ENCODE data around the gene TTN.
"Not testable (repeated sequence)": the region's sequence is repeated elsewhere in the genome, so short reads cannot be mapped to it uniquely, and the experiment has no call there.

TTN gene

DNA sequence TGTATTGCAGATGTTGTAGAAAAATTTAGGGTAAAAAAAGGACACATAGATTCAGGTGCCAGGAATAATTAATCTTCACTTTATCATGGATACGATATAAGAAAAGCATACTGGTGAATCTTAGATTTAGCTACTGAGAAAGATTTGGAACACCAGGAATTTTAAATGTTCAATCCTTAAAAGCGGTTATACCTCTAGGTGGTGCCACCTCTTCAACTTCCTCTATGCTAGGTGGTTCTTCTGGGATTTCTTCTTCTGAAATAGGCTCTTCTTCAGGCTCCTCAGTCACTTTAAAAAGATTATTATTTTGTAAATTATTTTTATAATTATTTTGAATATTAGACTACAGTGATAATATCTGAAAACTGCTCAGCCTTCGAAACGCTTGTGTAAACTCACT, 133.1 kb downstream of the TTN start:
- no peak for DNase-seq
- TF ChIP-seq, protein P1, sequence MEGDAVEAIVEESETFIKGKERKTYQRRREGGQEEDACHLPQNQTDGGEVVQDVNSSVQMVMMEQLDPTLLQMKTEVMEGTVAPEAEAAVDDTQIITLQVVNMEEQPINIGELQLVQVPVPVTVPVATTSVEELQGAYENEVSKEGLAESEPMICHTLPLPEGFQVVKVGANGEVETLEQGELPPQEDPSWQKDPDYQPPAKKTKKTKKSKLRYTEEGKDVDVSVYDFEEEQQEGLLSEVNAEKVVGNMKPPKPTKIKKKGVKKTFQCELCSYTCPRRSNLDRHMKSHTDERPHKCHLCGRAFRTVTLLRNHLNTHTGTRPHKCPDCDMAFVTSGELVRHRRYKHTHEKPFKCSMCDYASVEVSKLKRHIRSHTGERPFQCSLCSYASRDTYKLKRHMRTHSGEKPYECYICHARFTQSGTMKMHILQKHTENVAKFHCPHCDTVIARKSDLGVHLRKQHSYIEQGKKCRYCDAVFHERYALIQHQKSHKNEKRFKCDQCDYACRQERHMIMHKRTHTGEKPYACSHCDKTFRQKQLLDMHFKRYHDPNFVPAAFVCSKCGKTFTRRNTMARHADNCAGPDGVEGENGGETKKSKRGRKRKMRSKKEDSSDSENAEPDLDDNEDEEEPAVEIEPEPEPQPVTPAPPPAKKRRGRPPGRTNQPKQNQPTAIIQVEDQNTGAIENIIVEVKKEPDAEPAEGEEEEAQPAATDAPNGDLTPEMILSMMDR (IDR thresholded peaks at IDR 0.05; ENCODE audit: low read depth, low read length, missing control alignments), result peak; percentile 19
- Histone ChIP-seq H3K27me3 (replicated peaks) (no peaks in the 10 kb centered on the region), H3K4me3 (ENCODE audit: low read depth, low read length) (no peak overlapping the region), H3K36me3 (replicated peaks) (no peaks in the 10 kb centered on the region), H3K27ac (no peak overlapping the region)
- in situ Hi-C loops (cut with HindIII; ENCODE audit: low pct_ligation_motif_present, low sequenced_read_pairs), result no loop called here

DNA sequence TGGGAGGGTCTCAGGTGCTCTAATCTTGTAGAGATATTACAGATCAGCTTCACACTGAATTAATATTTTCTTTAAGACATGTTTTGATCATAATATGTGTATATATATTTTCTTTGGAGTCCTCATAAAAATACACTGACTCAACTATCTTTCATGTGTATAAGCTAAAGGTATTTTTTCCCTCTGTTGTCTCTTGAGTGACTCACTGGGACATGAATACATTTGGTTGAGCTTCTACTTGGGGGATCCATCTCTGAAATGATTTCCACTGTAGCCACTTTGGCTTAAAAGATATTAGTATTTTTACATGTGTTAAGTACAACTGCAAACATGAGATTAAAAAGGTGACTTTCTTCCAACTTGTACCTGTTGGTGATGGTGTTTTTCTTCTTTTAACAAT, 140.8 kb downstream of the TTN start:
- no peak for DNase-seq
- no peaks in the 10 kb centered on the region for H3K36me3 ChIP-seq (replicated peaks)
- TF ChIP-seq, protein P1 (IDR thresholded peaks at IDR 0.05; ENCODE audit: low read depth, low read length, missing control alignments), result no peak
- in situ Hi-C loops (cut with HindIII; ENCODE audit: low pct_ligation_motif_present, low sequenced_read_pairs), result no loop called here
- H3K27me3 ChIP-seq (replicated peaks), result no peaks in the 10 kb centered on the region
- no peak overlapping the region for H3K27ac ChIP-seq
- no peak overlapping the region for H3K4me3 ChIP-seq (ENCODE audit: low read depth, low read length)

DNA sequence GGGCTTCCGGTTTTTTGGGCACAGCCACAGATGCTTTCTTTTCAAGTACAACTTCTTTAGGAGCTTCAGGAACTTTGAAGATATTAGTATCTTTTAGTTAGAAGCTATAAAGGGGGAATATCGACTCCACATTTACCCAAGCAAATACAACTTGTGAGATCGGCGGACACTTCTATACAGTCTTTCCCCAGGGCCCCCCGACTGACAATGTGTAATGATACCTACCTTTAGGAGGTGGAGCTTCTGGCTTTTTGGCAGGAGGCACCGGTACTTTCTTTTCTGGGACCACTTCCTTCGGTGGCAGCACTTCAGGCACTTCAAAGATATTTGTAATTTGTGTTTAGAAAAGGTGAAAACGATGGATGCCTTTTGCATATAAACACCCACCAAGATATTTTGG, 148.7 kb downstream of the TTN start:
- H3K4me3 ChIP-seq (ENCODE audit: low read depth, low read length); DNase-seq; H3K27me3 ChIP-seq (replicated peaks); H3K36me3 ChIP-seq (replicated peaks); in situ Hi-C loops (cut with HindIII; ENCODE audit: low pct_ligation_motif_present, low sequenced_read_pairs); H3K27ac ChIP-seq: not testable (repeated sequence)

DNA sequence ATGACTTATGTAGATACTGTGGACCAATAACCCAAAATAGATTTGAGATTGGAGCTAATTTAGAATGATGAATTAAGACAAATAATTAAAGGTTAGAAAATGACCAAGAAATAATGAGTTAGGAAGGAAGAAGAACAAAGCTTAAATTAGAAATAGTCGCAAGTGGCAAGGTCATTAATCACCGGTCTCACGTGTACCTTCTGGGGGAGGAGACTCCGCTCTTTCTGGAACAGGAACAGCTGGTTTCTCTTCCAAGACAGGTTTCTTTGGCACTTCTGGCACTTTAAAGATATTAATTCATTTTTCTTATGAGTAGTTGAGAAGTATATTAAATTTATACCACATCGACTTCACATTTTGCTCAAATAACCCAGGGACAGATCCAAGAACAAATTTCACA, 156.7 kb downstream of the TTN start:
- in situ Hi-C loops (cut with HindIII; ENCODE audit: low pct_ligation_motif_present, low sequenced_read_pairs), result no loop called here
- H3K4me3 ChIP-seq (ENCODE audit: low read depth, low read length), result no peak overlapping the region
- TF ChIP-seq, protein P1 (IDR thresholded peaks at IDR 0.05; ENCODE audit: low read depth, low read length, missing control alignments), result no peak

DNA sequence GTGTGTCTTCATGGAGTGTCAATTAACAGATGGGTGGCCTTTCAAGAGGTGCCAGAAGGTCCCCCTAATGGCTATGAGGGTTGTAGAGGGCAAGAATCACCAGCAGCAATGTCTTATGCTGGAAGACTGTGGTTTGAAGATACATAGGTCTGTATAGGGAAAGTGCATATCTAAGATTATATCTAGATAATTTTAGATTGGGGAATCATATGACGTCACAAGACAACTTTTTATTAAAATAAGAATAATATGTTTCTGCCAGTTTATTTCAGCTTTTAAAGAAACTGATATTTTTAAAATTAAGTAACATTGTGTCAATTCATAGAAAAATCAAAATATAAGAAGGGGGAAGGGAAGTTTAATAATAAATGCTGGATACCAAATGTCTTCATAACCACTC, 162.3 kb downstream of the TTN start:
- no peak overlapping the region for H3K4me3 ChIP-seq (ENCODE audit: low read depth, low read length)
- TF ChIP-seq, protein P1 (IDR thresholded peaks at IDR 0.05; ENCODE audit: low read depth, low read length, missing control alignments), result no peak

More for the DNA sequence above, 156.7 kb downstream of the TTN start:
- DNase-seq, result no peak
- H3K27me3 ChIP-seq (replicated peaks), result no peaks in the 10 kb centered on the region
- no peak overlapping the region for H3K27ac ChIP-seq
- H3K36me3 ChIP-seq (replicated peaks), result no peaks in the 10 kb centered on the region

DNA sequence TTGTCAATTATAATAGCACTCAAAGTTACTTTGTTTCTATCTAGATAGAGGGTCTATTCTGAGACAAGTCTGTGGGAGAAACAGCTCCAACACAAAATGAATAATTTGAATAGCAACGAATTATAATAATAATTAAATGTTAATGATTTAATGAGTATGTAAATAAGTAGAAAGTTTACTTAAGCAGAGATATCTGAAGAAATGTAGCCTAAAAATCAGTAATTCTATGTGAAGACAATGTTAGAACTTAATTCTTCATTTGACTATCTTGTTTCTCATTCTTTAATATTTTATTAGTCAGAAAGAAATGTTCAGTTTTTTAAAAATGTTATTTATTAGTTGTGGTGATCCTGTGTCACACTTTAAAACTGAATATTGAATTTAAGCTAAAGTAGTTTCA, 165.7 kb downstream of the TTN start:
- no peak for DNase-seq
- in situ Hi-C loops (cut with HindIII; ENCODE audit: low pct_ligation_motif_present, low sequenced_read_pairs), result no loop called here
- Histone ChIP-seq H3K4me3 (ENCODE audit: low read depth, low read length) (no peak overlapping the region), H3K27ac (no peak overlapping the region), H3K27me3 (replicated peaks) (no peaks in the 10 kb centered on the region), H3K36me3 (replicated peaks) (no peaks in the 10 kb centered on the region)
- TF ChIP-seq, protein P1 (IDR thresholded peaks at IDR 0.05; ENCODE audit: low read depth, low read length, missing control alignments), result no peak

More for the DNA sequence above, 162.3 kb downstream of the TTN start:
- Histone ChIP-seq H3K27ac (no peak overlapping the region), H3K27me3 (replicated peaks) (no peaks in the 10 kb centered on the region), H3K36me3 (replicated peaks) (no peaks in the 10 kb centered on the region)
- in situ Hi-C loops (cut with HindIII; ENCODE audit: low pct_ligation_motif_present, low sequenced_read_pairs), result no loop called here
- no peak for DNase-seq
